ENCODE measurements around the gene ALG2.

Gene ALG2

DNA sequence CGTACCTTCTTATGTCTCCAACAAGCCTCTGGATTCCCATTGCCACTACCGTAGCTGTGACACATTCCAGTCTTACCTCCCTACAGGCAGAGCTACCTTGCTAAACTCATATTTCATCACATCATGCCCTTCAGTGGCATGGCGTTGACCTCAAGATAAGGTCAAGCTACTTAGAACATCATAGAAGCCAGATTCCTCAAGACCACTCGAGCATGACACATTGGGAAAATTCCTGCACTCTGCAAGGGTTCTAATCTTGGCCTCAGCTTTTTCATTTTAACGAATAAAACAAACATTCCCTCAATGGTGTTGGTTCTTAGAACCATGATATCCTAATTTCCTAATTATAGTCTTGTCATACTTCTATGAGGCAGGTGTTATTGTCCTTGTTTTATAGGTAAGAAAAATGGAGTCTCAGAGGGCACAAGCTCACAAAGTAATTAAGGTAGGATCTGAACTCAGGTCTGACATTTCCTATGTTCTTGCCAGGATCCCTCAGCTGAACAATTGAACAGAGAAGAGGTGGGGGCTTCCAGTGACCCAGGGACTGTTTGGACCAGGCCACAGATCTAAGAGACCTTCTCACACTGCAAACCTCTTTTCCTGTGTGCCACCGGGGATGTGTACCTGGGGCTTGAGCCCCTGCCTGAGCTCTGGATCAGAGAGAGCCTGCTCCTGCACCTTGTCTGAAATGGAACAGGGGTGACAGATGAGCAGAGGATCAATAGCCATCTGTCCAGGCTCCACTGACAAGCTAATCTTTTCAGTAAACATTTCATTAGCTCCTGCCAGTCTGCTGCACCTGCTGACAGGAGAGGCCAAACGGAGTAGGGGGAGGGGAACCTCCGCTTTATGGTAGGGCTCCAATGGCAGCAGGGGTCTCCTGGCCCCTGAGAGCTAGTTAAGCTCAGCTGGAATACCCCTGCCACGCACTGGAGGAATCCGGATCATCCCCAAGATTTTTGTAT is 49.3 kb downstream of the ALG2 start:
- DNase-seq (ENCODE audit: low read depth in 2 of 2): no peak

DNA sequence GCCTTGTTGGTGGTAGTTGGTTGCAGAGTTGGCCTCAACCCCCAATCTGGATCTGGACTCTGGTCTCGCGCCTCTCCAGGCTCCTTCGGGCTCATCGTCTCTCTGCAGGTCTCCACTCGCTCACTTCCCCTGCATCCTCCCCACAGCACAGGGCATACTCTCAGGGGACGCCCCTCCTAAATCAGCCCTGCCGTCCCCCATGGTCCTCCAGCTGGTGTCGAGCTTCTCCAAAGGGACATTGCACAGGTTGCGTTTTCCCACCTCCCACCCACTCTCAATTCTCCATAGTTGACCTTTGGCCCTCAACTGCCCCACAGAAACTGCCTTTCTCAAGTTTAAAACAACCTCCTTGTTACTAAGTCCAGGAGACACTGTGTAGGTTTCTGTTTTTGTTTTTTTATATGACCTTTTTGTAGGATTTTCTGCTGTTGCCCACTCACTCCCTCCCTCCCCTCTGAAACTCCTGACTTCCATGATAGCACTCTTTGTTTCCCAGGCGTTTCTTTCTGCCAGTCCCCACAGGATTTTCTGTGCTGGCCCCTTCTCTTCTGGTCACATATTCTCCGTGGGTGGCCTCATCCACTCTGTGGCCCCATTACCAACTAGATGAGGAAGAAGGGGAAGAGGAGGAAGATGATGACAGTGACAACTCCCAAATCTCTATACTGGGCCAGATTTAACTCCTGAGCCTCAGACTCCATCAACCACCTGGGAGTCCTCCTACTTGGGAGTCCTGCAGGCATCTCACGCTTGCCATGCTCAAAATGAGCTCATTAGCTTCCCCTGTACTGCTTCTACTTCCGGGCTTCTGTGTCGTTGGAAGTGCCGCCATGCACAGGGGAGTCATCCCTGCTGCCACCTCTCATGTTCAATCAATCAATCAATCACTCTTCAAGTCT is 50.3 kb downstream of the ALG2 start:
- no peak for DNase-seq (ENCODE audit: low read depth in 2 of 2)

- no peak for DNase-seq (ENCODE audit: low read depth in 2 of 2)
Measured at GRCh38 chr9:99169982-99170761, 51.6 kb downstream of the ALG2 start.

DNA sequence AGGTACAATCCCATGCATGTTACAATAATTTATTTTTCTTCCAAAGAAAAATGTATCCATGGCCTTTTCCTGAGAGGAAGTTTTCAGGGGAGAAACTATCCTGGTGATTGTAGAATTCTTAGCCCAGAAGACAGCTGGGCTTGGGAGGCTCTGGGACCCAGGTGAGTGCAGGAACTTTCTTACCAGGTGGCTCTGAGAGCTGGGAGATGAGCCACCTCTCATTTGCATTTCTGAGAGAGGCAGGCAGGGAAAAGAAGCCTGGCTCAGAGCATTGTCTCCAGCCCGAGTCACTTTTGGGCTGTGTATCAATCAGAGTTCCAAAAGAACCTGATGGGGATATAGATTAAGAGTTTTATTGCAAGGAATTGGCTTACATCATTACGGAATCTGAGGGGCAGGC is 52.7 kb downstream of the ALG2 start:
- DNase-seq (ENCODE audit: low read depth in 2 of 2): no peak

- DNase-seq (ENCODE audit: low read depth in 2 of 2): no peak
Measured at GRCh38 chr9:99167694-99168093, 54.0 kb downstream of the ALG2 start.

- no peak for DNase-seq (ENCODE audit: low read depth in 2 of 2)
Measured at GRCh38 chr9:99167119-99167518, 54.6 kb downstream of the ALG2 start.
